Measurements from ENCODE around the gene DPM3. TPM values are rescaled to one million over a fixed set of nuclear protein-coding genes. Genes with fewer than 3 reads are reported as not detected.

DPM3 gene
- total and polyA plus RNA-seq, 2 of the 13 experiments (the other 11 are each of a cell fraction or from before 2014, with no cell fraction given) = 23.2 to 53.4 TPM

- TF ChIP-seq MAX (IDR thresholded peaks at IDR 0.05) = peak; percentile 24; the same call in 1 of the 2 replicates
- peak; percentile 56 for TF ChIP-seq ZNF687 (CRISPR knock-in tag; IDR thresholded peaks at IDR 0.05)
- TF ChIP-seq ZNF572 (CRISPR knock-in tag; IDR thresholded peaks at IDR 0.05) = no peak
- TF ChIP-seq ZNF333 (CRISPR knock-in tag; IDR thresholded peaks at IDR 0.05; ENCODE audit: borderline replicate concordance) = peak; percentile 35; the same call in 1 of the 2 replicates
- TF ChIP-seq MXI1 (IDR thresholded peaks at IDR 0.05; ENCODE audit: borderline replicate concordance, low read depth, low read length) = 0 out of 3 replicates have a peak, but pooled peaks have one; percentile 7
- no peak for TF ChIP-seq ZNF597 (CRISPR knock-in tag; IDR thresholded peaks at IDR 0.05)
- TF ChIP-seq ZBTB1 (CRISPR knock-in tag; IDR thresholded peaks at IDR 0.05; ENCODE audit: borderline replicate concordance) = peak; percentile 34; the same call in 1 of the 2 replicates
- 0 out of 2 replicates have a peak, but pooled peaks have one; percentile 7 for TF ChIP-seq SOX5 (CRISPR knock-in tag; IDR thresholded peaks at IDR 0.05; ENCODE audit: borderline replicate concordance)
- TF ChIP-seq TRIM24 (CRISPR knock-in tag; IDR thresholded peaks at IDR 0.05) = no peak
- TF ChIP-seq SAP130 (CRISPR knock-in tag; IDR thresholded peaks at IDR 0.05; ENCODE audit: low read depth) = peak; percentile 50; the same call in 1 of the 2 replicates
These were observed 26.3 kb upstream of the DPM3 start (continued) for GRCh38 chr1:155166471-155167165.
